Measurements from ENCODE around the gene KCNQ1.

The KCNQ1 gene

DNA sequence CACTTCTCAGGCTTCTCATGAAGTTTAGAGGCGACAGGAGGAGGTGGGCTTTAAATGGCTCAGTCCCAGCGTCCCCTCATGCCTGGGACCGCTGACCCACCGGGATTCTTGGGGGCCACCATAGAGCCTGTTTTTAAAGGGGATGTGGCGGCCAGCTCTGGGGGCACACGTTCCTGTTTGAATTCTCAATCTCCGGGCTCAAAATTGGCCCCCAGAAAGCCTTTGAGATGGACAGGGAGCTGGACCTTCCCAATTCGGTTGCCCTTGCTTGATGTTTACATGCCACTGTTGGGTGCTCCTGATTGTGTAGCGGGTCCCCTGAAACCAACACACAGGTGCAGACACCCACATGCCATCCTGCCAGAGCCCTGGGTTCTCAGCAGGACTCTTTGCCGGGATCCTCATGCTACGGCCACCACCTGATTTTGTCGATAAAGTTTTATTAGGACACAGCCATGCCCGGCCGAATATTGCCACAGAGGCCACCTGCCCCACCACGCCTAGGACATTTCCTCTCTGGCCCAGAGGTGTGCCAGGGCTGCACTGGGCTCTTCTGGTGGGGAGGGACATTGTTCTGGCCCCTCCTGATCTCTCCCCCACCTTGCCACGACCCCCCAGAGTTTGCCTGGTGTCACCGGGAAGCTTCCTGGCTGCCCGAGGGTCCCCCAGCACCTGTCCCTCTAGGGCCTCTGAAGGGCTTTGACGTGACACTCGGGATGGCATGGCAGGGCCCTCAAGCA is 71.6 kb downstream of the KCNQ1 start:
- H3K4me3 ChIP-seq (ENCODE audit: low read depth, low read length): no peak overlapping the region
- TF ChIP-seq, protein P1, sequence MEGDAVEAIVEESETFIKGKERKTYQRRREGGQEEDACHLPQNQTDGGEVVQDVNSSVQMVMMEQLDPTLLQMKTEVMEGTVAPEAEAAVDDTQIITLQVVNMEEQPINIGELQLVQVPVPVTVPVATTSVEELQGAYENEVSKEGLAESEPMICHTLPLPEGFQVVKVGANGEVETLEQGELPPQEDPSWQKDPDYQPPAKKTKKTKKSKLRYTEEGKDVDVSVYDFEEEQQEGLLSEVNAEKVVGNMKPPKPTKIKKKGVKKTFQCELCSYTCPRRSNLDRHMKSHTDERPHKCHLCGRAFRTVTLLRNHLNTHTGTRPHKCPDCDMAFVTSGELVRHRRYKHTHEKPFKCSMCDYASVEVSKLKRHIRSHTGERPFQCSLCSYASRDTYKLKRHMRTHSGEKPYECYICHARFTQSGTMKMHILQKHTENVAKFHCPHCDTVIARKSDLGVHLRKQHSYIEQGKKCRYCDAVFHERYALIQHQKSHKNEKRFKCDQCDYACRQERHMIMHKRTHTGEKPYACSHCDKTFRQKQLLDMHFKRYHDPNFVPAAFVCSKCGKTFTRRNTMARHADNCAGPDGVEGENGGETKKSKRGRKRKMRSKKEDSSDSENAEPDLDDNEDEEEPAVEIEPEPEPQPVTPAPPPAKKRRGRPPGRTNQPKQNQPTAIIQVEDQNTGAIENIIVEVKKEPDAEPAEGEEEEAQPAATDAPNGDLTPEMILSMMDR (IDR thresholded peaks at IDR 0.05; ENCODE audit: borderline replicate concordance, insufficient read depth, low read depth, low read length): no peak

DNA sequence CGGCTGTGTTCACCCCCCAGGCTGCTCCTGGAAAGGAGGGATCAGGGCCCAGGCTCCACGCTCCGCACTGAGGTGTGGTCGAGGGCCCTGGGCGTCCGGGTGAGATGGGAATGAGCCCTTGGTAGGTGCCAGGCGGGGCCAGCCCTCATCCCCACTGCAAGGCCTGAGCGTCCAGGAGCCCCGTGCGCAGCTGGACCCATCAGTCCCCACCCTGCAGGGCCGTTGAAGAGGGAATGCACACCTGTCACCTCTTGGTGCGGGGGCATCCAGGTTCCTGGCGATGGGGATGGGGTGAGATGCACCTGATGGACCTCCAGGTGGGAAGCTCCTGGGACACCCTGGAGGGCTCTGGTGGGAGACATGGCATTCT is 72.2 kb downstream of the KCNQ1 start:
- TF ChIP-seq, protein P1 (IDR thresholded peaks at IDR 0.05; ENCODE audit: borderline replicate concordance, insufficient read depth, low read depth, low read length): no peak
- no peak overlapping the region for H3K4me3 ChIP-seq (ENCODE audit: low read depth, low read length)

- no peak overlapping the region for H3K4me3 ChIP-seq (ENCODE audit: low read depth, low read length)
- TF ChIP-seq, protein P1 (IDR thresholded peaks at IDR 0.05; ENCODE audit: borderline replicate concordance, insufficient read depth, low read depth, low read length): no peak
Measured at GRCh38 chr11:2517386-2518064, 72.7 kb downstream of the KCNQ1 start.

GRCh38 chr11:2518111-2518982 is 73.5 kb downstream of the KCNQ1 start:
- H3K4me3 ChIP-seq (ENCODE audit: low read depth, low read length): no peak overlapping the region
- TF ChIP-seq, protein P1 (IDR thresholded peaks at IDR 0.05; ENCODE audit: borderline replicate concordance, insufficient read depth, low read depth, low read length): no peak

DNA sequence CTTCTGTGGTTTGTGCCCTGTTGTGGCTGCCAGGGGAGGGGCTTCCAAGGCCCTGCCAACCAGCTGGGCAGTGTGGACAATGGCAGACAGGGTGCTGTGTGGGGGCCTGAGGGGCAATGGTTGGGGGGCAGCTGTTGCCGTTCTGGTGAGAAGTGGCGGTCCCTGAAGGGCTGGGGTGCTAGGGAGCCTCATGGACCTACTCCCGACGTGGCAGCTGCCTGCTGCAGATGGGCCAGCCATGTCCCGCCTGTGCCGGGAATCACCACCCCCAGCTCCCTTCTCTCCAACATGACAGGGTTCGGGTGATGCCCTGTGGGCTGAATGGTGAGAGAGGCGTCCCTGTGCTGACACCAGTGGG is 74.2 kb downstream of the KCNQ1 start:
- TF ChIP-seq, protein P1 (IDR thresholded peaks at IDR 0.05; ENCODE audit: borderline replicate concordance, insufficient read depth, low read depth, low read length): no peak
- H3K4me3 ChIP-seq (ENCODE audit: low read depth, low read length): no peak overlapping the region

GRCh38 chr11:2519517-2519861 is 74.7 kb downstream of the KCNQ1 start:
- H3K4me3 ChIP-seq (ENCODE audit: low read depth, low read length): no peak overlapping the region
- TF ChIP-seq, protein P1 (IDR thresholded peaks at IDR 0.05; ENCODE audit: borderline replicate concordance, insufficient read depth, low read depth, low read length): no peak

All from GM12875 (cell line).